Muscle layer of duodenum (tissue), 2 donors: ENCODE results near the gene CATSPERE.
"Not testable (repeated sequence)": the region's sequence is repeated elsewhere in the genome, so short reads cannot be mapped to it uniquely, and the experiment has no call there.

Experiments
- H3K27ac ChIP-seq: one replicate; pipeline ENCODE4 v1.7.0; 2013; ENCODE audit warnings: mild to moderate bottlenecking, low read length
- H3K27me3 ChIP-seq: one replicate; pipeline ENCODE4 v1.7.0; 2013; ENCODE audit warnings: low read depth, mild to moderate bottlenecking, control low read depth, low read length
- H3K36me3 ChIP-seq, 2 donors: one replicate each; pipeline ENCODE4 v1.7.0; 2013; ENCODE audit warnings: low read length in 2 of 2, control low read depth in 1 of 2, mild to moderate bottlenecking in 1 of 2; ENCODE audit not compliant: insufficient read depth in 2 of 2, control insufficient read depth in 1 of 2
- H3K4me1 ChIP-seq, 2 donors: one replicate each; pipeline ENCODE4 v1.7.0; 2013; ENCODE audit warnings: low read length in 2 of 2, mild to moderate bottlenecking in 2 of 2, control low read depth in 1 of 2, moderate library complexity in 1 of 2; ENCODE audit not compliant: insufficient read depth in 2 of 2, control insufficient read depth in 1 of 2
- H3K4me3 ChIP-seq, 2 donors: one replicate each; pipeline ENCODE4 v1.7.0; 2013; ENCODE audit warnings: low read length in 2 of 2, low read depth in 1 of 2, mild to moderate bottlenecking in 1 of 2
- H3K9me3 ChIP-seq, 2 donors: one replicate each; pipeline ENCODE4 v1.7.0; 2013; ENCODE audit warnings: low read length in 2 of 2, control low read depth in 1 of 2, mild to moderate bottlenecking in 1 of 2; ENCODE audit not compliant: control insufficient read depth in 1 of 2
- donor health status: healthy.

Gene CATSPERE

DNA sequence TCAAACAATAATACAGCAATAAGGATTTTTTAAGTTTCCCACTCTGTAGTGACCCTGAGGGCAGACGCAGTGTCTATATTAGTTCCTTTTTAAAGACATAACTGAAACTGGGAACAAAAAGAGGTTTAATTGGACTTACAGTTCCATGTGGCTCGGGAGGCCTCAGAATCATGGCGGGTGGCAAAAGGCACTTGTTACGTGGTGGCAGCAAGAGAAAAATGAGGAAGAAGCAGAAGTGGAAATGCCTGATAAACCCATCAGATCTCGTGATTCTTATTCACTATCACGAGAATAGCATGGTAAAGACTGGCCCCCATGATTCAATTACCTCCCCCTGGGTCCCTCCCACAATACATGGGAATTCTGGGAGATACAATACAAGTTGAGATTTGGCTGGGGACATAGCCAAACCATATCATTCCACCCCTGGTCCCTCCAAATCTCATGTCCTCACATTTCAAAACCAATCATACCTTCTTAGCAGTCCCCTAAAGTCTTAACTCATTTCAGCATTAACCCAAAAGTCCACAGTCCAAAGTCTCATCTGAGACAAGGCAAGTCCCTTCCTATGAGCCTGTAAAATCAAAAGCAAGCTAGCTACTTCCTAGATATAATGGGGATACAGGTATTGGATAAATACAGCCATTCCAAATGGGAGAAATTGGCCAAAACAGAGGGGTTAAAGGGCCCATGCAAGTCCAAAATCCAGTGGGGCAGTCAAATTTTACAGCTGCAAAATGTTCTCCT is 205.8 kb downstream of the CATSPERE start:
- H3K4me1 ChIP-seq, H3K9me3 ChIP-seq, H3K36me3 ChIP-seq, H3K27me3 ChIP-seq, H3K4me3 ChIP-seq, H3K27ac ChIP-seq: not testable (repeated sequence)

GRCh38 chr1:244667797-244668196 is 206.7 kb downstream of the CATSPERE start:
- Histone ChIP-seq H3K4me3 (no peak overlapping the region), H3K27me3 (no peaks in the 10 kb centered on the region), H3K4me1 (peaks cover 0 to 7% of the 10 kb centered on the region in 2 donors), H3K36me3 (no peaks in the 10 kb centered on the region), H3K9me3 (no peaks in the 10 kb centered on the region), H3K27ac (no peak overlapping the region)

GRCh38 chr1:244672946-244673682 is 212.0 kb downstream of the CATSPERE start:
- no peaks in the 10 kb centered on the region for H3K36me3 ChIP-seq
- peak overlapping the region; percentile 1 for H3K27ac ChIP-seq
- H3K4me3 ChIP-seq = no peak overlapping the region
- H3K27me3 ChIP-seq = no peaks in the 10 kb centered on the region
- H3K4me1 ChIP-seq = peaks cover 0 to 10% of the 10 kb centered on the region in 2 donors
- no peaks in the 10 kb centered on the region for H3K9me3 ChIP-seq

DNA sequence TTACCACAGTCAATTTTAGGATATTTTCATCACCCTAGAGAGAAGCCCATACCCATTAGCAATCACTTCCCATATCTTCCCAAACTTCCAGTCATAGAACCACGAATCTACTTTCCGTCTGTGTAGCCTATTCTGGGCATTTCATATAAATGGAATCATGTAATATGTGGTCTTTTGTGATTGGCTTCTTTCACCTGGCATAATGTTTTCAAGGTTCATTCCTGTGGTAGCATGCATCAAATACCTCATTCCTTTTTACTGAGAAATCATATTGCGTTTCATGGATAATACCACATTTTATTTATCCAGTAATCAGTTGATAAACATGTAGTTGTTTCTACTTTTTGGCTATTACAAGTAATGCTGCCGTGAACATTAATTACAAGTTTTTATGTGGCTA is 213.4 kb downstream of the CATSPERE start:
- no peaks in the 10 kb centered on the region for H3K36me3 ChIP-seq
- no peaks in the 10 kb centered on the region for H3K9me3 ChIP-seq
- peaks cover 4 to 23% of the 10 kb centered on the region in 2 donors for H3K4me1 ChIP-seq
- H3K4me3 ChIP-seq = no peak overlapping the region
- no peaks in the 10 kb centered on the region for H3K27me3 ChIP-seq
- H3K27ac ChIP-seq = no peak overlapping the region

GRCh38 chr1:244675167-244675566 is 214.1 kb downstream of the CATSPERE start:
- no peak overlapping the region for H3K27ac ChIP-seq
- peaks cover 4 to 26% of the 10 kb centered on the region in 2 donors for H3K4me1 ChIP-seq

DNA sequence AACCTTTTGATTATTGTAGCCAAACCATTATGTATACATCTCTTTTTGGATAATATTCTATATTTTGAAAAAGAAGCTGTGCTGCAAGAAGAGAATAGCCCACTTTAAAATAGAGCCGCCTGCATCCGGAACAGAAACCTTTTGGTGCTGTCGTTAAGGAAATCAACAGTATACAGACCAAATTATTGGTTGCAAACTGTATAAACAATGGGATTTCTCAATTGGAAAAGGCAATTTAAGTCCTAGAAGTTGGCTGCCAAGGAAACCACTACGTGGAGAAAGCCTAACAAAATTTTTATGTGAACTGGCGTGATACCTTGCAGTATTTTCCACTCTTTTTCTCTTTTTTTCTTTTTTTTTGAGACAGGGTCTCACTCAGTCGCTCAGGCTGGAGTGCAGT is 217.6 kb downstream of the CATSPERE start:
- H3K9me3 ChIP-seq = no peaks in the 10 kb centered on the region
- peaks cover 4 to 19% of the 10 kb centered on the region in 2 donors for H3K4me1 ChIP-seq
- H3K36me3 ChIP-seq = no peaks in the 10 kb centered on the region
- no peak overlapping the region for H3K27ac ChIP-seq
- H3K27me3 ChIP-seq = no peaks in the 10 kb centered on the region
- H3K4me3 ChIP-seq = no peak overlapping the region

More at GRCh38 chr1:244675167-244675566, 214.1 kb downstream of the CATSPERE start:
- H3K36me3 ChIP-seq = no peaks in the 10 kb centered on the region
- no peak overlapping the region for H3K4me3 ChIP-seq
- H3K9me3 ChIP-seq = no peaks in the 10 kb centered on the region
- H3K27me3 ChIP-seq = no peaks in the 10 kb centered on the region

DNA sequence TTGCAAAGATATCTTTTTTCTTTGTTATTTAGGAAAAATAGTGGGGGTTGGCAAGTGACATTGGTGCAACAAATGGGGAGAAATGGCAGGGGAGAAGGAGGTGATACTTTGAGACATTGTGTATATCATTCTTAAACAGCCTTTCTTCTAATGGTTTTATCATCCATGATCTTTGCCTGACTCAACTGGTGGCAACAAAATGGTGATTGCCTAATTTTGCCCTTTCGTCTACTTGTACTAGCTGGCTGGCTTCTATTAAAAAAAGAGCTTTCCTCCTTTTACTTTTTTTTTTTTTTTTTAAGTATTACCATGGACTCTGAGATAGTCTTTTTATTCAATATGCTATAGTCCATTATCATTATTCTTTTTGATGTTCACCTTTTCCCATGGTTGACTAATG is 219.6 kb downstream of the CATSPERE start:
- H3K36me3 ChIP-seq = no peaks in the 10 kb centered on the region
- H3K4me3 ChIP-seq = no peak overlapping the region
- no peak overlapping the region for H3K27ac ChIP-seq
- H3K9me3 ChIP-seq = no peaks in the 10 kb centered on the region
- no peaks in the 10 kb centered on the region for H3K27me3 ChIP-seq
- peaks cover 4 to 18% of the 10 kb centered on the region in 2 donors for H3K4me1 ChIP-seq

DNA sequence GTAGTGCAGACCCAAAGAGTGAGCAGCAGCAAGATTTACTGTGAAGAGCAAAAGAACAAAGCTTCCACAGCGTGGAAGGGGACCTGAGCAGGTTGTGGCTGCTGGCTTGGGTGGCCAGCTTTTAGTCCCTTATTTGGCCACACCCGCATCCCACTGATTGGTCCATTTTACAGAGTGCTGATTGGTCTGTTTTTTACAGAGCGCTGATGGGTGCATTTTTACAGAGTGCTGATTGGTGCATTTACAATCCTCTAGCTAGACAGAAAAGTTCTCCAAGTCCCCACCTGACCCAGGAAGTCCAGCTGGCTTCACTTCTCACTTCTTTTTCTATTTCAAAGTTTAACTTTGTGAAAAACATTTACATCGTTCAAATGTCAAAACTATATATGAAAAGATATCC is 221.0 kb downstream of the CATSPERE start:
- H3K9me3 ChIP-seq, H3K27ac ChIP-seq, H3K27me3 ChIP-seq, H3K36me3 ChIP-seq, H3K4me3 ChIP-seq: not testable (repeated sequence)
- peaks cover 4 to 18% of the 10 kb centered on the region in 2 donors for H3K4me1 ChIP-seq
